NCI-H526 (cell line): ENCODE data around the gene GHSR.

Experiments used
- DNase-seq, 2 experiments: peaks; one replicate each; lab custom pipeline; 2025; lab: John Stamatoyannopoulos, UW

The GHSR gene, protein sequence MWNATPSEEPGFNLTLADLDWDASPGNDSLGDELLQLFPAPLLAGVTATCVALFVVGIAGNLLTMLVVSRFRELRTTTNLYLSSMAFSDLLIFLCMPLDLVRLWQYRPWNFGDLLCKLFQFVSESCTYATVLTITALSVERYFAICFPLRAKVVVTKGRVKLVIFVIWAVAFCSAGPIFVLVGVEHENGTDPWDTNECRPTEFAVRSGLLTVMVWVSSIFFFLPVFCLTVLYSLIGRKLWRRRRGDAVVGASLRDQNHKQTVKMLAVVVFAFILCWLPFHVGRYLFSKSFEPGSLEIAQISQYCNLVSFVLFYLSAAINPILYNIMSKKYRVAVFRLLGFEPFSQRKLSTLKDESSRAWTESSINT

DNA sequence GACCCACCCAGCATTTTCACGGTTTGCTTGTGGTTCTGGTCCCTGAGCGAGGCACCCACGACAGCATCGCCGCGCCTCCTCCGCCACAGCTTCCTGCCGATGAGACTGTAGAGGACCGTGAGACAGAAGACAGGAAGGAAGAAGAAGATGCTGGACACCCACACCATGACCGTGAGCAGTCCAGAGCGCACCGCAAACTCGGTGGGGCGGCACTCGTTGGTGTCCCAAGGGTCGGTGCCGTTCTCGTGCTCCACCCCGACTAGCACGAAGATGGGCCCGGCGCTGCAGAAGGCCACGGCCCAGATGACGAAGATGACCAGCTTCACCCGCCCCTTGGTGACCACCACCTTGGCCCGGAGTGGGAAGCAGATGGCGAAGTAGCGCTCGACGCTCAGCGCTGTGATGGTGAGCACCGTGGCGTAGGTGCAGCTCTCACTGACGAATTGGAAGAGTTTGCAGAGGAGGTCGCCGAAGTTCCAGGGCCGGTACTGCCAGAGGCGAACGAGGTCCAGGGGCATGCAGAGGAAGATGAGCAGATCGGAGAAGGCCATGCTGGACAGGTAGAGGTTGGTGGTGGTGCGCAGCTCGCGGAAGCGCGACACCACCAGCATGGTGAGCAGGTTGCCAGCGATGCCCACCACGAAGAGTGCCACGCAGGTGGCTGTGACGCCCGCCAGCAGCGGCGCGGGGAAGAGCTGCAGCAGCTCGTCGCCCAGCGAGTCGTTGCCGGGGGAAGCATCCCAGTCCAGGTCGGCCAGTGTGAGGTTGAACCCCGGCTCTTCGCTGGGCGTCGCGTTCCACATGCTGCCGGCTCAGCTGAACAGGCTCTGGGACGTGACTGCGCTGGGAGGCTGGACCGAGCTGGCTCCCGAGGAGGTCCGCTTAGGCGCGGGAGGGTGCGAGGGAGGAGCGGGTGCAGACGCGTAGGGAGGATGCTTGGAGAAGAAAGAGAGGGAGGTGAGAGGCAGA lies at the start of gene GHSR:
TSS of gene GHSR (minus strand) at position 846 of the 969 bp plus-strand sequence. CDS start at position 803, 43 bp downstream.
- no peak for DNase-seq

DNA sequence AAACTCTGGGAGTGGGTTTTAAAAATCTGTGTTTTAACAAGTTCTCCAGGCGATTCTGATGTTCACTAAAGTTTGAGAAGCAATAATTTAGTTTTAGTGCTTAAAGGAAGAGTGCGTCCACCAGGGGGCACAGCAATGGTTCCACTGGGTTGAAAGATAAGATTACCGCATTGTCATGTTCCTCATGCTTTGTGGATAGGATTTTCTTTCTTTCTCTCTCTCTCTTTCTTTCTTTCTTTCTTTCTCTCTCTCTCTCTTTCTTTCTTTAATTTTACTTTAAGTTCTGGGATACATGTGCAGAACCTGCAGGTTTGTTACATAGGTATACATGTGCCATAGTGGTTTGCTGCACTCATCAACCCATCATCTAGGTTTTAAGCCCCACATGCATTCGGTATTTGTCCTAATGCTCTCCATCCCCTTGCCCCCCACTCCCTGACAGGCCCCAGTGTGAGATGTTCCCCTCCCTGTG lies 42.0 kb upstream of the GHSR start:
- peak; percentile 7 to 75 for DNase-seq

DNA sequence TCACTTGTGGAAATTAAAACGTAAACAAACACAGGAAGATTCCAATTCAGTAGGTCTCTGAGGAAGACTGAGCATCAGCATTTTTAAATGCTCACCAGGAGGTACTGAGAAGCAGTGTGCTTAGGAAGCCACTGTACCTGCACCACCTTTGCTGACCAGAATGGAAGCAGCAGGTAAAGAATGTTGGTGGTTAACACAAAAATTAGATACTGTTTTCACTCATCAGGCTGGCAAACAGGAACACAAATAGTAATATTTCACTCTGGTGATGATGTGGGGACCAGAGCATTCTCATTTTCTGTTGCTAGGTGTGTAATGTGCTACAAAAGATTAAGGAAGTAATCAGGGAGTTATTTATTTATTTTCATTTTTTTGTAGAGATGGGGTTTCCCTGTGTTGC lies 29.9 kb upstream of the GHSR start:
- DNase-seq, result no peak

DNA sequence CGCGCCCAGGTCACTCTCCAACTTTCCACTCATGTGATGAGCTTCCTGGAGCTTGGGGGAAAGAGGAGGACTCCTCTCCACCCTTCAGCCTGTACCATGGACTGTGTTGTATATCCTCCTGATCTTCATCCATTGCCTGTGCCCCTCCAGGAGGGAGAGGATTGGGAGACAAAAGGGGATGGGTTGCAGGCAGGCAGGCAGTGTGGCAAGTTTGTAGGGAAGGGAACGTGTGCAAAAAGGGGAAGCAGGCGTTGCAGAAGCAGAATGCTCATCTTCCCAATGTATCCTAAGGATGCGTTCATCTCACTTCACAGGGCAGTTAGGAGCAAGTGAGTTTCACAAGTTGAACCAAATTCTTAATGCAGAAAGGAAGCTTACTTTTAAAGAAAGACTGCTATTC lies 28.1 kb upstream of the GHSR start:
- no peak for DNase-seq

DNA sequence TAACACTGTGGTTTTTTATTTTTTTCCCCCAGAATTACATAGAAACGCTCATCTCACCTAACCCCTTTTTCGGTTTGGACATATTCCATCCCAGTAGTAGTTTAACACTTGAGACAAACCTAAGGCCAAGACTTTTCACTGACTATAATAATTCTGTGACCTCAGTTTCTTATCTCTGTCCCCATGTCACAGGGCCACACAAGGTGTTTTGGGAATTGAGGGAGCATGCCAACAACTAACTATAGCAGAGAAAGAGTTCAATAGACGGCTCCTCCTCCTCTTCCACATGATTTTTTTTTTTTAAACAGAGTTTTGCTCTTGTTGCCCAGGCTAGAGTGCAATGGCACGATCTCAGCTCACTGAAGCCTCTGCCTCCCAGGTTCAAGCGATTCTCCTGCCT lies 27.4 kb upstream of the GHSR start:
- DNase-seq, result no peak

DNA sequence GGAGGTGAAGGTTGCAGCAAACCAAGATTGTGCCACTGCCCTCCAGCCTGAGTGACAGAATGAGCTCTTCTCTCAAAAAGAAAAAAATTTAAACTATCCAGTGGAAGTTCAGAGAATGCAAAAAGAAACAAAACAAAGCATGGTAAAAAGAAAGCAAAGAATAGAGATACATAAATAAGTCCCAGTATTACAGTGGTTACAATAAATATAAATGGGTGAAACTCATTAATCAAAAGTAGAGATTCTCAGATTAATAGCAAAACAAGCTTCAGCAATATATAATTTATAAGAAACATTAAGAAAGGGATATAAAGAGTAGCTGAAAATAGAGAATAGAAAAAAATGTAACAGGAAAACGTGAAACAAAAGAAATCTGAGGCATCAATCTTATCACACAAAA lies 23.6 kb upstream of the GHSR start:
- no peak for DNase-seq

DNA sequence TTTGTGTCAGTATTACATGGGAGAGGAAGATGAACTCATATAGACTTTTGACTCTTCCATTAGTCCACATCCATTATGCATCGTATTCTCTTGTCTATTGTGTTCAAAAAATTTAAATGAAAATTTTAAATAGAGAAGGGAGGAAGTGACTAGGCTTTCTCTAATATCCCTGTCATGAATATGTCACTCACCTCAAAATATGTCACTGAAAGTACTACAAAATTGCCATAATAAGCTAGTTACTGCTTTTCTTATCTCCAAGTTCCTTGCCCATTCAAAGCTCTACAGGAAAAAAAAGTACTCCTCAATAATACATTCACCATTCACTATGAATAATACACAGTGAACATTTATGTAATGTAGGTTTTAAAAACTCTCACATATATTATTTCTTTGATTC lies 22.3 kb upstream of the GHSR start:
- DNase-seq, result no peak

DNA sequence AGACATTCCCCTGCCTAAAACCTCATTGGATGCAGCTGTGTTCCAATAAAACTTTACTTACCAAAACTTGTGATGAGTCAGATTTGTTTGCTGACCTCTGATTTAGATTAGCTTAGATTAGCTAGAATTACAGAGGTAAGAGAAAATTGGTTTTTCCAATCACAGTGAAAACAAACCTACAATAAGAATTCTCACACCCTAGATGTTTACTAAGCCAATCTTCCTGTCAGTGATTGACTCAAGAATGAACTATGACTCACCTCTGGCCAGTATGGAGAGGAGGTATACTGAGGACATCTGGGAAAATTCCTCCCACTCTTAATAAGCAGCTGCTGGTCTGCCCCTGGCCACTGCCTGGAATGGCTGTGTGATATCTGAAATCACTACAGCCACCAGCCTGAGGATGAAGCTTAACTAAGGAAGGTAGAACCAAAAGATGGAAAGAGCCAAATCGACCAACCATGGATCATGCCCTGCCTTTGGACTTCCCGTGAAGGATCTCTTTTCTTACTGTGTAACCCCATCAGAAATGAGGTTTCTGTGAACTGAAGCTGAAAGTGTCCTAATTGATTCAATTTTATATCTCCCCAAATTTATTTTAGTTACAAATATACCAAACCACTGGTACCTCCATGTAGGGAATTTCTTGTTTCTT lies 19.0 kb upstream of the GHSR start:
- DNase-seq, result no peak

DNA sequence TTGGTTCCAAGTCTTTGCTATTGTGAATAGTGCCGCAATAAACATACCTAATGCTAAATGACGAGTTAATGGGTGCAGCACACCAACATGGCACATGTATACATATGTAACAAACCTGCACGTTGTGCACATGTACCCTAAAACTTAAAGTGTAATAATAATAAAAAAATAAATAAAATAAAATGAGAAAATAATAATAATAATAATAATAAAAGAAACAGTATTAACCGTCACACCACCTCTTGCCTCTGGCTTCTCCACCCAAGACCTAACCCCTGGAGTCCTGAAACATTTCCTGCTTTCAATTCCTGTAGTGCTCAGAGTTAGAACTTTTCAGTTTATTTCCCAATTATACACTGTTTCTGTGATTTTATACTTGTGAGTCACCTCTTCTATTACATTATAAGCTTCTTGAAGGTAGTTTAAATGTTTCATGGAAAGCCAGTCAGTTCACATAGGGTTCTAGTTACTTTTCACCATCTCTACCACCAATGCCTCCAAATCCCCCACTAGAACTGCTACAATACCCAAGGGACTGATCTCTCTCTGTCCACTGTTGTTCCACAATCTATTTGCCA lies 18.4 kb upstream of the GHSR start:
- DNase-seq, result no peak

DNA sequence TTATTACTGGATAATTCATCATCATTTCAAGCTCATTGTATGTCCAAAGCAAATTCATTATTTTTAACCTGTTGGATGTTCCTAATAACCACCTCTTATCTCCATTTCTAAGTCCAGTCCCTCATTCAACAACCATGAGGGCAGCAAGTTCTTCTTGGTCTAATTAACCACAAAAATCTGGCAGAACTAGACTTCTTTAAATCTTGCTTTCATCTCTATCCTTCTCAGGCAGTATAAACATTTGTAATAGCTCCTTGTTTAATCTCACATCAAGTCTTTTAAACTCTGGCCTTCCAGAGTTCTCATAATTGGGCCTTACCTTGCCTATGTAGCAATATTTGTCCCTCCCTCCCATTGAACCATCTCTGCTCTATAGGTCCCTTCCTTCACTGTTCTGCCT lies 17.0 kb upstream of the GHSR start:
- no peak for DNase-seq

DNA sequence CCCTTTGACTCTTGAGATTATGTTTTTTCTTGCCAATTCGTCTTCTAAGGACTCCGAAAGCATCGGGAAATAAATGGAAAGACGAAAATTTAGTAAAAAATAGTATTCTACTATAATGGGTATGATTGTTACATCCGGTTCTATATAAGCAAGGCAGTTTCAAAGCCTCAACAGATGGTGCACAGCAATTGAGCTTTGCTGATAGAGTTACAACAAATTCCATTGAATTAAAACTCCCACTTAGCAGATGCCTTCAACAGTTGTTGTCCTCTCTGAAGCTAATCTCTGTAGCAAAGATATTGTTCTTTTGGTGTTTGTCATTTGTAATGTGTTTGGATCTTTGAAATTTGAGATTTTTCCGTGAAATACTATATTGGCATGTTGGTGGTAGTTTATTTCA lies 16.1 kb upstream of the GHSR start:
- DNase-seq, result no peak

DNA sequence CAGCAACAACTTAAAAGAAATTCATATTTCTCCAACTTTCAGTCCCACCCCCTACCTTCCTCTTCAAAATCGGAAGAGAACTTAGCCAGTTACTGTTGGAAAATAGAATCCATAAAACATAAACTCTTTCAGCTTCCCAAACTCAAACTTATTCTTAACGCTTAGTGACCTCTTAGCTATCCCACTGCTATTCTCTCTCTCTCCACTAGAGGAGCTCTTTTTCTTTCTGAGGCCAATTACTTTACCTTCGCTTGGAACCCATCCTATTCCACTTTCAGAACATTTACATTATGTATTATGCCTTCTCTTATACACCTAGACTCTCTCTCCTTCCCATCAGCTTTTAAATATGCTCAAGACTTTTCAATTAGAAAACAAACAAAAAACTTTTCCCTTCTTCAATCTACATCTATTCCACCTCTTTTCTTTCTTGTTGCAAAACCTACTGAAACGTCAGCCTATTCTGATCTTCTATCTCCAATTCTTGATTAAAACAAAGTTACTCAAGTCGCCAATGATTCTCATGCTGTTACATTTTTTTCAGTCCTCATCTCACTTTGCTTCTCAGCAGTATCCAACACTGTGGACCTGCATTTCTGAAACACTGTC lies 13.4 kb upstream of the GHSR start:
- DNase-seq, result peak in 1 of 2 experiments; percentile 64

DNA sequence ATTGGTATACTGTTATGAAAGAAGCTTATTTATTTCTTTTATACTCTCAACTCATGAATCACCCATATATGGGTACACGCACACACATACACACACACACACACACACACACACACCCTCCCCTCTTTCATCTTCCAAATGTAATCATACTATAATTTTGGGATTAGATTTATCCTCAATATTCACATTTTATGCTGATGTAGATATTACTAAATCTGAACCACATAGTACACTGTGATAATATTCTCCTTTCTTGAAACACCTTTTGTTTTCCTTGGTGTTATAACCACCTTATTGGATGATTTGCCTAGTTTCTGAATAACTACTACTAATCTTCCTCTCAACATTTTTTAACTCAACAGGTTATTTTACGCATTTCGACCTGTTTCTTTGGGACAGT lies 8.1 kb upstream of the GHSR start:
- DNase-seq, result no peak

DNA sequence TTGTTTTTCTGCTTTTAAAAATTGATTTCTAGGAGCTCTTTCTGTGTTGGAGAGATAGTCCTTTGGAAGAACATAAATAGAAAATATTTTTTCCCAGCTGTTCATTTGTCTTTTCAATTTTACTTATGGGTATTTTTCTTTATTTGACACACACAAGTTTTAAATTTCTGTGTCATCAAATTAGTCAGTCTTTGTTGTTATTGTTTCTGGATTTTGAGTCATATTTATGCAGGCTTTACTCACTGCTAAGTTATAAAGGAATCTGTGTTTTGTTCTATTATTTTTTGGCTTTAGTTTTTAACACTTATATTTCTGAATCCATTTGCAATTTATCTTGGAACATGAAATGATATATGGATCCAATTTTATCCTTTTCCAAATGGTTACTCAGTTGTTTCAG lies 5.9 kb upstream of the GHSR start:
- no peak for DNase-seq

DNA sequence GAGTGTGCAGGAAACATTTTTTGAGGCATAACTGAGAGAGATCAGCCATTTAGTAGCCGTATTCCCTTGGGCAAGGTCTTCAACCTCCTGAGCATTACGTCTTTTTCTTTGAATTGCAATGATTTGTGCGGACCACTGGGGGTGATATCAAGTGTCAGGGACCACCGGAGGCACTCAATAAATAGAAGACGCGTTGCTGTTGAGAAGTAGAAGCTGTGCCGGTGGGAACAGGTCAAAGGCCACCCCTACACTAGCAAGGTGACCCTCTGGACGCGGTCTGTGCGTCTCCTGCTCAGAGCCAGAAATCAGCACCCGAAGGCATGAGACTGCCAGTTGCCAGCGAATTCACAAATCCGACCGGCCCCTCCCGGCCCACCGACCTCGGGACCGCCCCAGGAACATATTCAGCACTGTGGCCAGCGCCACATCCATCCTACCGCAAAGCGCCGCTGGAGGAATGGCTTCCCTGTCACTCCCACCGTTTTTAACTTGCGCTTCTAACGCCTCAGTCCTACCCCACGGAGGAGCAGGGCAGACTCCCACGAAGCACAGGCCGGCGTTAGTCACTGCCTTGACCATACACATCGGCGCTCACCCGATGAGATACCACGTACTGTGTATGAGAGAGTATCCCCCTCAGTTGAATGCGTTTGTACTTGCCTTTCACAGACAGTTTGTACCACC lies 1.4 kb upstream of the GHSR start:
- no peak for DNase-seq

DNA sequence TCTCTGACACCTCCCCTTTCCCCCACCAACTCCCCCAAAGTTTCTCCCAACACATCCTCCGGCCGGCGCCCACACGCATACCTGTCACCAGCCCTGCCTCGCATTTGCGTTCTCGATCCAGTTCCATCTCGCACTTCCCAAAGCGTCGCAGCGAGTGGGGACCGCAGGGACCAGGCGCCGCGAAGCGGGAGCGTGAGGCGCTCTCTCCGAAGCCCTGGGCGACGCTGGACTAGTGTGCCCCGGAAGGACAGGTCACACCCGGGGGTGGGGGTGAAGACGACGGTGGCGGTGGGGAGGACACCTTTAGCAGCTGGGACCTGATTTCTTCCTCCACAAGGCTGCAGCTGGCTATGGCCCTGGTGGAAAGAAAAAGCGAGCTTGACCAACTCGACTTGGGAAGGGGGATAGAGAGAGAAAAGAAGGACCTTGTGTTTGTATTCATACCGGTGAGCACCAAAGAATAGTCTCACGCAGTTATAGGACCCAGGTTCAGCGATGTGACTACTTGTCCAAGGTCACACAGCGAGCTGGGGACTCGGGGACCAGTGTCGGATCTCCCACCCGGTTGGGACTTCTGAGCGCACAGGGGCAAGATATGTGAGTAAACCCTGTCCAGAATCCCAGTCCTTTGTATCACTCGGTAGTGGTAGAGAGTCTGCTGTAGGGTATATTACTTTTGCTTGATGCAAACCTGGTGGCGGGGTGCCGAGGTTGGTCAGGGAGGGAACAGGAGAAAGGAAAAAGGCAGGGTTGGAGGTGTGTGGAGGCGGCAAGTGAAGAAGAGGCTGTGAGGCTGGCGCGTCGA lies 607 bp upstream of the GHSR start:
- DNase-seq, result no peak

DNA sequence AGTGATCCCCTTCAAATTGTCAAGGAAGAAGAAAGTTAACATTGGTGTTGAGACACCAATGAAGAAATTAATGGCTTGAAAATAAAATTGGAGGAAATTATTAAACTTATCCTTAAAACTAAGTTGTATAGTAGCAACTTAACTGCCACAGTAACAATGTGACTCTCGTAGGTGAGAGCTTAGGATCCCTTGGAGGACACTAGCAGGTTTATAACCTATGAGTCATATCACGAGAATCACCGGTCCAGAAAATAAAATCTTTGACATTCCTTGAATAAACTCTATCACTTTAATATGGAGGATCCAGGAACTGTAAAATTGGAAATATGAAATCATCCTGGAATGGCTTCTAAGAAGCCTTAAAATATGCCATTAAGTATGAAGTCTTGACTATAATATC lies 2.1 kb downstream of the GHSR start:
- DNase-seq, result no peak

DNA sequence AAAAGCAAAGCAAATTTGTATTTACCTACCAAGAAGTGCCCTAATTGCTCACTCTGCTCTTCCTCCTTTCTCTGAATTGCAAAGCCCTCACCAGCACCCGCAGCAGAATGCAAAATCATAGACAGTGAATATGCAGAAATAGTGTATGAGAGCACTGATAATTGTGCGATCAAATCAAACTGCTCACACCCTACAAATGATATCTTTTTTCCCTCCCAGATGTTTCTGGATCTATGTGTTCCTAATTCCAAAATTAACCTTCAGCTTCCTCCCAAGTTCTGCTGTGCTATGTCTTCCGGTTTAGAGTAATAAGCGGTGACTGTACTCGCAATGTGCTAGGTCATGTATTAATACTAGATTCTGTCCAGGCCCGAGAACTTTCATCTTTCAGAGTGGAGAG lies 3.4 kb downstream of the GHSR start:
- no peak for DNase-seq

DNA sequence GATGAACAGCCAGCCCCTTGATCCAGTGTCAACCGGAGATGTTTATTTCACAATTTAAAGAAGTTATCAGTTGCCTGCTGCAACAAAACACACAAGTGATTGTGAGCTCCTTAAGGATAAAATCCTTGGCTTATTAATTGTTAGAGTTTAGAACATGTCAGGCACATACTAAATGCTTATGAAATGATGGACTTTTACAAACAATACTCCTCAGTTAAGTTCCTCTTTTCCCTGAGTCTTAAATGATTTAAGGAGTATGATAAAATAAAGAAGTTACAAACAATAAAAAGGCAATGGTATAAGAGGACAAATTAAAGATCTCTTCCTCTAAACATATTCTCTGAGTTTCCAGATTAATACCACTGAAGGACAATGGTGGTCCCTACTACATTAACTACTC lies 5.7 kb downstream of the GHSR start:
- DNase-seq, result no peak

DNA sequence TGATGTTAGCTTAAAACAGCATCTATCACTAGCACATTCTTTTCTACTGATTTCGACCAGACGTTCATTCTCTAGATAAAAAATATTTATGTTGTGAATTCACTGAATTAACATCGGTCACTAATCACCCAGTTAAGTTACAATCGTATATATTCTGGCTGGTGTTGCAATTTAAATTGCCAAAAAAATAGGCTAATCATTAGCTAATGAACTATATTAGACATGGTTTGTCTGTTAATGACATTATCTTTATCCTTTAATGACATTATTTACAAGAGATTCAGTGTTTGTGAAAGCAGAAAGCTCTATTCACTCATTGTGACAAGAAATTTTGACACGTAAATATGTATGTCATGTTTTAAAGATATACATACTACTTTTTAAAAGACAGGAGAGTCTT lies 6.7 kb downstream of the GHSR start:
- no peak for DNase-seq
